ENCODE results near the gene EYA4. TPM values are rescaled to one million over a fixed set of nuclear protein-coding genes. Genes with fewer than 3 reads are reported as not detected.
A peak's percentile ranks its signal among the peaks of the same experiment; 100 is the strongest.
"Not testable (repeated sequence)": the region's sequence is repeated elsewhere in the genome, so short reads cannot be mapped to it uniquely, and the experiment has no call there.

Gene EYA4
- polyA plus RNA-seq, 1 of the 3 experiments (the other 2 are of a cell fraction): 0.08 TPM

DNA sequence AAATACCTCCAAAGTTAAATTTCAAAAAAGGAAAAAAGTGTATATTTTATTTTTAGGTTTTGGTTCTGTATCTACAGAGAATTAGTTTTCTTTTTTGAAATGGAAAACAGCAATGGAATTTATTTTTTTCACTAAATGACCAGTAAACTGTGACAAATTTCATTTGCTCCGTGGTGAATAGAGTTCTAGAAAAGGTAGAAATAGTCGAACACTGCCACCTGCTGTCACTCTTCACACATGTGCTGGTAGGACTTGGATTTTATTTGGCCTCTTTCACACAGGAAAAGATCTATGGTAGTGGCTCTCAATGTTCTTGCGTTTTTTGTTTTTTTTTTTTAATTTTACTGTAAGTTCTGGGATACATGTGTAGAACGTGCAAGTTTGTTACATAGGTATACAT, 312.5 kb downstream of the EYA4 start:
- TF ChIP-seq RAD21 (IDR thresholded peaks at IDR 0.05; ENCODE audit: low read length) (peak; percentile 78), SMC3 (IDR thresholded peaks at IDR 0.05; ENCODE audit: low read depth, low read length) (peak; percentile 64), CHD2 (IDR thresholded peaks at IDR 0.05; ENCODE audit: low read length, partially characterized antibody) (no peak)
- TF ChIP-seq, protein P1, sequence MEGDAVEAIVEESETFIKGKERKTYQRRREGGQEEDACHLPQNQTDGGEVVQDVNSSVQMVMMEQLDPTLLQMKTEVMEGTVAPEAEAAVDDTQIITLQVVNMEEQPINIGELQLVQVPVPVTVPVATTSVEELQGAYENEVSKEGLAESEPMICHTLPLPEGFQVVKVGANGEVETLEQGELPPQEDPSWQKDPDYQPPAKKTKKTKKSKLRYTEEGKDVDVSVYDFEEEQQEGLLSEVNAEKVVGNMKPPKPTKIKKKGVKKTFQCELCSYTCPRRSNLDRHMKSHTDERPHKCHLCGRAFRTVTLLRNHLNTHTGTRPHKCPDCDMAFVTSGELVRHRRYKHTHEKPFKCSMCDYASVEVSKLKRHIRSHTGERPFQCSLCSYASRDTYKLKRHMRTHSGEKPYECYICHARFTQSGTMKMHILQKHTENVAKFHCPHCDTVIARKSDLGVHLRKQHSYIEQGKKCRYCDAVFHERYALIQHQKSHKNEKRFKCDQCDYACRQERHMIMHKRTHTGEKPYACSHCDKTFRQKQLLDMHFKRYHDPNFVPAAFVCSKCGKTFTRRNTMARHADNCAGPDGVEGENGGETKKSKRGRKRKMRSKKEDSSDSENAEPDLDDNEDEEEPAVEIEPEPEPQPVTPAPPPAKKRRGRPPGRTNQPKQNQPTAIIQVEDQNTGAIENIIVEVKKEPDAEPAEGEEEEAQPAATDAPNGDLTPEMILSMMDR (IDR thresholded peaks at IDR 0.05): peak; percentile 73
- H3K9me2 ChIP-seq: no peaks in the 10 kb centered on the region
- 0 out of 4 replicates have a peak, but pooled peaks cover 0 to 5% of the 10 kb centered on the region in 2 experiments for H3K4me1 ChIP-seq (ENCODE audit: control insufficient read depth in 1 of 2, insufficient read depth in 2 of 2, low read depth in 1 of 2, low read length in 1 of 2)
- no peak overlapping the region; a peak in 1 of 4 replicates for H3K4me3 ChIP-seq (ENCODE audit: low read depth in 2 of 2, low read length in 1 of 2)
- no peaks in the 10 kb centered on the region for H3K27me3 ChIP-seq (ENCODE audit: insufficient read depth)
- H3K9ac ChIP-seq: no peak overlapping the region
- DNase-seq: peak; percentile 32
- peaks cover 3% of the 10 kb centered on the region for H3F3A ChIP-seq (replicated peaks; ENCODE audit: insufficient read depth)
- no peaks in the 10 kb centered on the region for H3K9me3 ChIP-seq
- no peaks in the 10 kb centered on the region for H3K36me3 ChIP-seq (replicated peaks in 1 of 2; ENCODE audit: control insufficient read depth in 1 of 2, insufficient read depth in 2 of 2, low read length in 1 of 2)
- WGBS (ENCODE audit: low lambda C conversion rate): 2% methylated on average over 4 of the region's 4 CpGs
- ChIA-PET POLR2A (no interaction called here), CTCF (interaction anchor here (1.0 kb wide), 2 partner anchors 12 to 723 kb away, joined by 3 to 4 read pairs; no protein-coding TSS in a partner anchor)
- H4K20me1 ChIP-seq (ENCODE audit: insufficient read depth): no peaks in the 10 kb centered on the region
- no peak overlapping the region for H2AFZ ChIP-seq (ENCODE audit: low read depth)
- H3K27ac ChIP-seq (ENCODE audit: low read depth in 2 of 2, low read length in 1 of 2): no peak overlapping the region
- H3K4me2 ChIP-seq: no peak overlapping the region
- H3K79me2 ChIP-seq (ENCODE audit: insufficient read depth): no peaks in the 10 kb centered on the region

DNA sequence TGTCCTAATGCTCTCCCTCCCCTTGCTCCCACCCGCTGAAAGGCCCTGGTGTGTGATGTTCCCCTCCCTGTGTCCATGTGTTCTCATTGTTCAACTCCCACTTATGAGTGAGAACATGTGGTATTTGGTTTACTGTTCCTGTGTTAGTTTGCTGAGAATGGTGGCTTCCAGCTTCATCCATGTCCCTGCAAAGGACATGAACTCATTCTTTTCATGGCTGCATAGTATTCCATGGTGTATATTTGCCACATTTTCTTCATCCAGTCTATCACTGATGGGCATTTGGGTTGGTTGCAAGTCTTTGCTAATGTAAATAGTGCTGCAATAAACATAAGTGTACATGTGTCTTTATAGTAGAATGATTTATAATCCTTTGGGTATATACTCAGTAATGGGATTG, 313.0 kb downstream of the EYA4 start:
- H3K4me1 ChIP-seq (ENCODE audit: control insufficient read depth in 1 of 2, insufficient read depth in 2 of 2, low read depth in 1 of 2, low read length in 1 of 2); H3K4me2 ChIP-seq; H3K27ac ChIP-seq (ENCODE audit: low read depth in 2 of 2, low read length in 1 of 2); H4K20me1 ChIP-seq (ENCODE audit: insufficient read depth); POLR2A ChIA-PET; H2AFZ ChIP-seq (ENCODE audit: low read depth); H3K9me3 ChIP-seq; DNase-seq; H3K4me3 ChIP-seq (ENCODE audit: low read depth in 2 of 2, low read length in 1 of 2); H3K36me3 ChIP-seq (replicated peaks in 1 of 2; ENCODE audit: control insufficient read depth in 1 of 2, insufficient read depth in 2 of 2, low read length in 1 of 2); H3K9me2 ChIP-seq; H3K9ac ChIP-seq; H3K79me2 ChIP-seq (ENCODE audit: insufficient read depth); H3F3A ChIP-seq (replicated peaks; ENCODE audit: insufficient read depth); H3K27me3 ChIP-seq (ENCODE audit: insufficient read depth): not testable (repeated sequence)
- CTCF ChIA-PET: interaction anchor here (0.8 to 1.0 kb wide), 3 partner anchors 13 to 725 kb away, joined by 3 to 4 read pairs (median 3); no protein-coding TSS in a partner anchor
- 0% methylated on average over 1 of the region's 1 CpG for WGBS (ENCODE audit: low lambda C conversion rate)

DNA sequence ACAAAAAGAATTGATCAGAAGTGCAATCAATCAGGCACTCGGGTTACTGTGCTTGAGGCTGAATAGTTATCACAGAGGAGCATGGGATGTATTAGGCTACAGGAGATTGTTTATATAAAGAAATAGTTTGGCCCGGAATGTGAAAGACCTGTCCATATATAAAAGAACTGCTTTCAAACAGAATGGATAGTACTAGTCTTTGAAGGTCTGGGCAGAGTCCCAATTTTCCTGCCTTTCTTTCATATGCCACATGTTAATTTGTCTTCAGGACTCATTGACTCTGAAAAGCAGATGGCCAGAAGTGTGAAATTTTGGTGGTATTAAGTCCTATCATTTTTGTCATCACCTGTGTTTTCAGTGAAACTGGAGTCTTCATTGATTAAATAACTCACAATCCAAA, 314.5 kb downstream of the EYA4 start:
- H3K36me3 ChIP-seq (replicated peaks in 1 of 2; ENCODE audit: control insufficient read depth in 1 of 2, insufficient read depth in 2 of 2, low read length in 1 of 2): no peaks in the 10 kb centered on the region
- no peak overlapping the region for H2AFZ ChIP-seq (ENCODE audit: low read depth)
- H3F3A ChIP-seq (replicated peaks; ENCODE audit: insufficient read depth): peaks cover 3% of the 10 kb centered on the region
- no peaks in the 10 kb centered on the region for H3K9me3 ChIP-seq
- no peak overlapping the region for H3K27ac ChIP-seq (ENCODE audit: low read depth in 2 of 2, low read length in 1 of 2)
- H3K27me3 ChIP-seq (ENCODE audit: insufficient read depth): no peaks in the 10 kb centered on the region
- H3K4me3 ChIP-seq (ENCODE audit: low read depth in 2 of 2, low read length in 1 of 2): no peak overlapping the region
- no peaks in the 10 kb centered on the region for H3K9me2 ChIP-seq
- H4K20me1 ChIP-seq (ENCODE audit: insufficient read depth): no peaks in the 10 kb centered on the region
- no peak overlapping the region for H3K9ac ChIP-seq
- ChIA-PET CTCF (interaction anchor here (0.7 kb wide), 1 partner anchor 371 kb away, joined by 3 read pairs; no protein-coding TSS in a partner anchor), POLR2A (no interaction called here)
- H3K4me2 ChIP-seq: no peak overlapping the region
- no peak for TF ChIP-seq POLR2AphosphoS5 (IDR thresholded peaks at IDR 0.05; ENCODE audit: low read depth, low read length)
- TF ChIP-seq, protein P2, sequence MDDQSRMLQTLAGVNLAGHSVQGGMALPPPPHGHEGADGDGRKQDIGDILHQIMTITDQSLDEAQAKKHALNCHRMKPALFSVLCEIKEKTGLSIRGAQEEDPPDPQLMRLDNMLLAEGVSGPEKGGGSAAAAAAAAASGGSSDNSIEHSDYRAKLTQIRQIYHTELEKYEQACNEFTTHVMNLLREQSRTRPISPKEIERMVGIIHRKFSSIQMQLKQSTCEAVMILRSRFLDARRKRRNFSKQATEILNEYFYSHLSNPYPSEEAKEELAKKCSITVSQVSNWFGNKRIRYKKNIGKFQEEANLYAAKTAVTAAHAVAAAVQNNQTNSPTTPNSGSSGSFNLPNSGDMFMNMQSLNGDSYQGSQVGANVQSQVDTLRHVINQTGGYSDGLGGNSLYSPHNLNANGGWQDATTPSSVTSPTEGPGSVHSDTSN (IDR thresholded peaks at IDR 0.05): no peak
- DNase-seq: no peak
- H3K79me2 ChIP-seq (ENCODE audit: insufficient read depth): no peaks in the 10 kb centered on the region
- 17% methylated on average over 2 of the region's 2 CpGs for WGBS (ENCODE audit: low lambda C conversion rate)
- H3K4me1 ChIP-seq (ENCODE audit: control insufficient read depth in 1 of 2, insufficient read depth in 2 of 2, low read depth in 1 of 2, low read length in 1 of 2): 0 out of 4 replicates have a peak, but pooled peaks cover 0 to 5% of the 10 kb centered on the region in 2 experiments
